Measurements from ENCODE around the gene DDX41.
"Not testable (repeated sequence)": the region's sequence is repeated elsewhere in the genome, so short reads cannot be mapped to it uniquely, and the experiment has no call there.

DDX41 gene

GRCh38 chr5:177516601-177517568, at the start of gene DDX41:
Gene DDX41 (minus strand): TSS chr5:177516961. CDS start chr5:177516945, 16 bp downstream.
- peak; percentile 99 for DNase-seq

- DNase-seq = no peak
These were observed 48.3 kb upstream of the DDX41 start for GRCh38 chr5:177565046-177565445.

GRCh38 chr5:177559446-177559941, 42.7 kb upstream of the DDX41 start:
- not testable (repeated sequence) for DNase-seq

GRCh38 chr5:177557796-177558195, 41.0 kb upstream of the DDX41 start:
- no peak for DNase-seq

- no peak for DNase-seq
These were observed 40.4 kb upstream of the DDX41 start for GRCh38 chr5:177557041-177557647.

GRCh38 chr5:177555665-177556064, 38.9 kb upstream of the DDX41 start:
- no peak for DNase-seq

GRCh38 chr5:177555228-177555627, 38.5 kb upstream of the DDX41 start:
- DNase-seq = no peak

GRCh38 chr5:177554474-177555111, 37.8 kb upstream of the DDX41 start, which contains the start of gene FAM193B:
Gene FAM193B (minus strand): TSS chr5:177554563. CDS start chr5:177554458, 105 bp downstream.
- DNase-seq = peak; percentile 96

- DNase-seq = peak; percentile 69
These were observed 37.1 kb upstream of the DDX41 start for GRCh38 chr5:177553671-177554429.

- peak; percentile 33 for DNase-seq
These were observed 36.2 kb upstream of the DDX41 start for GRCh38 chr5:177552839-177553455.

GRCh38 chr5:177550122-177550521, 33.4 kb upstream of the DDX41 start:
- DNase-seq = no peak

GRCh38 chr5:177548495-177548894, 31.7 kb upstream of the DDX41 start:
- no peak for DNase-seq

- DNase-seq = no peak
These were observed 31.0 kb upstream of the DDX41 start for GRCh38 chr5:177547736-177548135.

- peak; percentile 33 for DNase-seq
These were observed 29.5 kb upstream of the DDX41 start for GRCh38 chr5:177546258-177546741.

- no peak for DNase-seq
These were observed 28.9 kb upstream of the DDX41 start for GRCh38 chr5:177545487-177546257.

GRCh38 chr5:177542816-177543465, 26.2 kb upstream of the DDX41 start:
- peak; percentile 48 for DNase-seq

GRCh38 chr5:177540438-177540837, 23.7 kb upstream of the DDX41 start:
- DNase-seq = no peak

- no peak for DNase-seq
These were observed 22.6 kb upstream of the DDX41 start for GRCh38 chr5:177539411-177539810.

- no peak for DNase-seq
These were observed 22.1 kb upstream of the DDX41 start for GRCh38 chr5:177538876-177539275.

Measured in eye (tissue), 1 donor.